PC-9 (cell line): ENCODE measurements around the gene GPM6B. TPM values are rescaled to one million over a fixed set of nuclear protein-coding genes. Genes with fewer than 3 reads are reported as not detected.
"Not testable (repeated sequence)": the region's sequence is repeated elsewhere in the genome, so short reads cannot be mapped to it uniquely, and the experiment has no call there.

Experiments
- BruUV-seq: library from RNA; stranded (reverse); fragments of 400-500 nt; replicated peaks from 2 replicates; lab custom pipeline; 2021; lab: Mats Ljungman, UMichigan
- CTCF ChIA-PET: fragments of 300-600 bp; sonication (Branson Sonifier 250); formaldehyde crosslinking; loops from one replicate; lab custom pipeline; 2022; ENCODE audit warnings: antibody characterized with exemption; lab: Charles Lee
- POLR2A ChIA-PET: fragments of 300-600 bp; sonication (Branson Sonifier 250); formaldehyde crosslinking; loops from one replicate; lab custom pipeline; 2022; ENCODE audit warnings: antibody characterized with exemption; ENCODE audit not compliant: unreplicated experiment; lab: Charles Lee
- DNase-seq, 2 experiments: peaks; one replicate each; pipeline versions ENCODE4 v3.0.0 to v3.0.0-alpha.2; 2015 to 2022; ENCODE audit warnings: mixed read lengths in 1 of 2
- H2AFZ ChIP-seq: fragments of 200-600 bp; sonication (generic); 2 replicates; pipeline ENCODE4 v1.8.1; 2017; ENCODE audit warnings: antibody characterized with exemption
- H3F3A ChIP-seq: fragments of 200-600 bp; sonication (generic); 2 replicates; pipeline ENCODE4 v1.8.1; 2017; ENCODE audit warnings: antibody characterized with exemption, mild to moderate bottlenecking, low read depth; ENCODE audit not compliant: insufficient read depth
- H3K27ac ChIP-seq: fragments of 200-600 bp; sonication (generic); 2 replicates; pipeline ENCODE4 v1.6.1; 2016; ENCODE audit warnings: mixed run types
- H3K27me3 ChIP-seq: fragments of 200-600 bp; sonication (generic); 2 replicates; pipeline ENCODE4 v1.6.1; 2016; ENCODE audit warnings: low read depth, mixed run types; ENCODE audit not compliant: insufficient read depth
- H3K36me3 ChIP-seq: fragments of 200-600 bp; sonication (generic); 2 replicates; pipeline ENCODE4 v1.6.1; 2016; ENCODE audit warnings: low read depth, mixed run types
- H3K4me1 ChIP-seq: fragments of 200-600 bp; sonication (generic); replicated peaks from 2 replicates; pipeline ENCODE4 v1.6.1; 2016; ENCODE audit warnings: mixed run types; ENCODE audit not compliant: insufficient read depth
- H3K4me2 ChIP-seq: fragments of 200-600 bp; sonication (generic); 2 replicates; pipeline ENCODE4 v1.6.1; 2017; ENCODE audit warnings: mixed run types
- H3K4me3 ChIP-seq: fragments of 200-600 bp; sonication (generic); 2 replicates; pipeline ENCODE4 v1.6.1; 2016; ENCODE audit warnings: mixed run types
- H3K79me2 ChIP-seq: fragments of 200-600 bp; sonication (generic); 2 replicates; pipeline ENCODE4 v1.6.1; 2017; ENCODE audit warnings: low read depth, mixed run types
- H3K9me2 ChIP-seq: fragments of 200-600 bp; sonication (generic); 2 replicates; pipeline ENCODE4 v1.8.1; 2017; ENCODE audit warnings: mild to moderate bottlenecking; ENCODE audit not compliant: insufficient read depth
- H3K9me3 ChIP-seq: fragments of 200-600 bp; sonication (generic); 2 replicates; pipeline ENCODE4 v1.8.1; 2016; ENCODE audit warnings: low read depth; ENCODE audit not compliant: insufficient read depth
- H4K20me1 ChIP-seq: fragments of 200-600 bp; sonication (generic); 2 replicates; pipeline ENCODE4 v1.8.1; 2017; ENCODE audit not compliant: insufficient read depth
- EZH2 ChIP-seq: fragments of 200-600 bp; sonication (generic); IDR thresholded peaks from 2 replicates; pipeline ENCODE4 v1.8.0; 2017; ENCODE audit warnings: antibody characterized with exemption, low read depth
- intact Hi-C: fragments of 100-400 bp; cut with micrococcal nuclease; formaldehyde crosslinking; loops from one replicate; pipeline ENCODE4 v1.10.0; 2022; ENCODE audit not compliant: unreplicated experiment
- total RNA-seq: library from RNA; stranded (reverse); gene quantifications from 2 replicates; pipeline ENCODE4 v1.2.3, GENCODE V29; 2021
- TF ChIP-seq, protein P1 (sequence below): fragments of 200-600 bp; sonication (generic); conservative IDR thresholded peaks from 2 replicates; pipeline ENCODE4 v1.6.1; 2017; ENCODE audit warnings: mixed run types, antibody characterized with exemption, mild to moderate bottlenecking, moderate library complexity

The GPM6B gene
- total RNA-seq, 1 experiment from 2014 or later = not detected

DNA sequence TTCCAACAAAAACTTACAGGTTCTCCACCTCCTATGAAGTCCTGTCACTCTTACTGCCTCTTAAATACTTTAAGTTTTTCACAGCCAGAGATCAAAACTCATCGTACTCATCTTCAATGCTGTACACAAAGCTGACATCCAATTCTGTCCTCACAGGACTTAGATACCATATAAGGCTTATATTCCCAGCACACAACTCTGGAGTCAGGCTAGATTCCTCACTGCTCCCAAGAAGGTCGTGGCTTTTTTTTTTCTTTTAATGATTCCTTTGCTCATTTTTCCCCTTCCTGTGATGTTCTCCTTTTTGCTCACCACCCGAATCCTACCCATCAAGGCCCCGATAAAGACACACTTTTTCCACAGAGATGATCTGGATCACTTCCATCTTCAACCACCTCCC is 83.4 kb downstream of the GPM6B start:
- peak overlapping the region; percentile 96 for H3K27ac ChIP-seq
- no peaks in the 10 kb centered on the region for H3K27me3 ChIP-seq
- no peak for TF ChIP-seq EZH2
- TF ChIP-seq, protein P1, sequence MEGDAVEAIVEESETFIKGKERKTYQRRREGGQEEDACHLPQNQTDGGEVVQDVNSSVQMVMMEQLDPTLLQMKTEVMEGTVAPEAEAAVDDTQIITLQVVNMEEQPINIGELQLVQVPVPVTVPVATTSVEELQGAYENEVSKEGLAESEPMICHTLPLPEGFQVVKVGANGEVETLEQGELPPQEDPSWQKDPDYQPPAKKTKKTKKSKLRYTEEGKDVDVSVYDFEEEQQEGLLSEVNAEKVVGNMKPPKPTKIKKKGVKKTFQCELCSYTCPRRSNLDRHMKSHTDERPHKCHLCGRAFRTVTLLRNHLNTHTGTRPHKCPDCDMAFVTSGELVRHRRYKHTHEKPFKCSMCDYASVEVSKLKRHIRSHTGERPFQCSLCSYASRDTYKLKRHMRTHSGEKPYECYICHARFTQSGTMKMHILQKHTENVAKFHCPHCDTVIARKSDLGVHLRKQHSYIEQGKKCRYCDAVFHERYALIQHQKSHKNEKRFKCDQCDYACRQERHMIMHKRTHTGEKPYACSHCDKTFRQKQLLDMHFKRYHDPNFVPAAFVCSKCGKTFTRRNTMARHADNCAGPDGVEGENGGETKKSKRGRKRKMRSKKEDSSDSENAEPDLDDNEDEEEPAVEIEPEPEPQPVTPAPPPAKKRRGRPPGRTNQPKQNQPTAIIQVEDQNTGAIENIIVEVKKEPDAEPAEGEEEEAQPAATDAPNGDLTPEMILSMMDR = no peak
- H2AFZ ChIP-seq = no peak overlapping the region
- H3K36me3 ChIP-seq = peaks cover 7% of the 10 kb centered on the region; the same call in 1 of the 2 replicates
- no peak for DNase-seq
- ChIA-PET CTCF (no interaction called here), POLR2A (no interaction called here)
- peaks cover 75% of the 10 kb centered on the region for H3K79me2 ChIP-seq
- H3K9me2 ChIP-seq = no peaks in the 10 kb centered on the region
- no peaks in the 10 kb centered on the region for H3K9me3 ChIP-seq
- BruUV-seq = no TSS peak
- intact Hi-C loops = no loop called here
- no peaks in the 10 kb centered on the region for H4K20me1 ChIP-seq
- H3K4me3 ChIP-seq = peak overlapping the region; percentile 99
- peaks cover 15% of the 10 kb centered on the region; the same call in 1 of the 2 replicates for H3K4me1 ChIP-seq
- peak overlapping the region; percentile 97 for H3K4me2 ChIP-seq
- H3F3A ChIP-seq = peaks cover 11% of the 10 kb centered on the region; the same call in 1 of the 2 replicates

DNA sequence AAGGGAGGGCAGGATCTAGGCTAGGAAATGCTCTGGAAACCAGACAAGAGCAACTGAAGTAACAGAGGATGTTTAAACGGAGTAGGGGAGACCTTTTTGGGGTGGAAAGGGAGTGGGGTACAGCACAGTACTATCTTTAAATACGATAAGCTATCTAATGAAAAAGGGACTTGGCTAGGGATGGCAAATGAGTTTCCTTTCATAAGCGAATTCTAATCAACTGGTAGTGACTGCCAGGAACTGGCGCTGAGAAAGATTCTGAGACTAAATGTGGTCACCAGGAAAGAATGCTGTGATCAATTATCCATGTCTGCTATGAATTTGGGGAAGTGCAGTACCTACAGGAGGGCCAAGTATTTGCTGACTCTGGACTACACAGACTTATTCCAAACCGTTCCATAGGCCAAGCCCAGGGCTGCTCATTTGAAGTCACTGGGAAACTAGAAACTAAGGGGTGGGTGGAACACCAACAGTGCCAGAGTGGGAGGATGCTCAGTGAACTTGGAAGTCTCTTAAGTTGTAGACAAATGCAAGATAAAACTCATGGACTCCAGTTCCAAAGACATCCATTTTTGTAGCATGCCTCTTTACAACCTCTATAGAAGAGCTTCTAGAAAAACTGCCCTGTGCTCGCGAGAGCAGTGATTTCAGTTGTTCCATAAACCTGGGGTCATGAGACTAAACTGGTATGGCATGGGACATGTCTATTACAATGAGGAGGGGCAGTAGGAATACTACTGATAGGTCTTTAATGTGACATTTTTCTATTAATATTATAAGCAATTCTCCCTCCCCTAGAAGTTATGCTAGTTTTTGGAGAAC is 84.4 kb downstream of the GPM6B start:
- no TSS peak for BruUV-seq
- H3K9me2 ChIP-seq = no peaks in the 10 kb centered on the region
- H3K79me2 ChIP-seq = peaks cover 81% of the 10 kb centered on the region
- H4K20me1 ChIP-seq = no peaks in the 10 kb centered on the region
- H2AFZ ChIP-seq = no peak overlapping the region
- peaks cover 7% of the 10 kb centered on the region; the same call in 1 of the 2 replicates for H3K36me3 ChIP-seq
- ChIA-PET POLR2A (no interaction called here), CTCF (no interaction called here)
- peak overlapping the region; percentile 97 for H3K4me2 ChIP-seq
- peaks cover 15% of the 10 kb centered on the region; the same call in 1 of the 2 replicates for H3K4me1 ChIP-seq
- peaks cover 11% of the 10 kb centered on the region; the same call in 1 of the 2 replicates for H3F3A ChIP-seq
- H3K27ac ChIP-seq = no peak overlapping the region
- no peaks in the 10 kb centered on the region for H3K9me3 ChIP-seq
- TF ChIP-seq EZH2 = no peak
- TF ChIP-seq, protein P1 = no peak
- no peak overlapping the region; the same call in 1 of the 2 replicates for H3K4me3 ChIP-seq
- intact Hi-C loops = no loop called here
- no peak for DNase-seq
- H3K27me3 ChIP-seq = no peaks in the 10 kb centered on the region

DNA sequence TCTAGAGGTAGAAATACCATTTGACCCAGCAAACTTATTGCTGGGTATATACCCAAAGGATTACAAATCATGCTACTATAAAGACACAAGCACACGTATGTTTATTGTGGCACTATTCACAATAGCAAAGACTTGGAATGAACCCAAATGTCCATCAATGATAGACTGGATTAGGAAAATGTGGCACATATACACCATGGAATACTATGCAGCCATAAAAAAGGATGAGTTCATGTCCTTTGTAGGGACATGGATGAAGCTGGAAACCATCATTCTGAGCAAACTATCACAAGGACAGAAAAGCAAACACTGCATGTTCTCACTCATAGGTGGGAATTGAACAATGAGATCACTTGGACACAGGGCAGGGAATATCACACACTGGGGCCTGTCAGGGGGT is 86.4 kb downstream of the GPM6B start:
- intact Hi-C loops, BruUV-seq, H3K27ac ChIP-seq: not testable (repeated sequence)

DNA sequence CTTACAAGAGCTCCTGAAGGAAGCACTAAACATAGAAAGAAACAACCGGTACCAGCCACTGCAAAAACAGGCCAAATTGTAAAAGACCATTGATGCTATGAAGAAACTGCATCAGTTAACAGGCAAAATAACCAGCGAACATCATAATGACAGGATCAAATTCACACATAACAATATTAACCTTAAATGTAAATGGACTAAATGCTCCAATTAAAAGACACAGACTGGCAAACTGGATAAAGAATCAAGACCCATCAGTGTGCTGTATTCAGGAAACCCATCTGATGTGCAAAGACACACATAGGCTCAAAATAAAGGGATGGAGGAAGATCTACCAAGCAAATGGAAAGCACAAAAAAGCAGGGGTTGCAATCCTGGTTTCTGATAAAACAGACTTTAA is 90.3 kb downstream of the GPM6B start:
- POLR2A ChIA-PET, CTCF ChIA-PET, H3K4me1 ChIP-seq, H4K20me1 ChIP-seq, H2AFZ ChIP-seq, H3K9me2 ChIP-seq, H3K27me3 ChIP-seq, DNase-seq, H3K27ac ChIP-seq, H3F3A ChIP-seq, intact Hi-C loops, BruUV-seq, H3K36me3 ChIP-seq, H3K4me2 ChIP-seq, H3K4me3 ChIP-seq, H3K9me3 ChIP-seq: not testable (repeated sequence)
- H3K79me2 ChIP-seq = peaks cover 55% of the 10 kb centered on the region

More for the DNA sequence above, 86.4 kb downstream of the GPM6B start:
- H3K4me2 ChIP-seq, POLR2A ChIA-PET, H3K9me3 ChIP-seq, H3K4me3 ChIP-seq, CTCF ChIA-PET, H3K4me1 ChIP-seq, DNase-seq, H2AFZ ChIP-seq, H3K27me3 ChIP-seq, H3F3A ChIP-seq, H3K36me3 ChIP-seq, H4K20me1 ChIP-seq, H3K9me2 ChIP-seq: not testable (repeated sequence)
- H3K79me2 ChIP-seq = peaks cover 75% of the 10 kb centered on the region

DNA sequence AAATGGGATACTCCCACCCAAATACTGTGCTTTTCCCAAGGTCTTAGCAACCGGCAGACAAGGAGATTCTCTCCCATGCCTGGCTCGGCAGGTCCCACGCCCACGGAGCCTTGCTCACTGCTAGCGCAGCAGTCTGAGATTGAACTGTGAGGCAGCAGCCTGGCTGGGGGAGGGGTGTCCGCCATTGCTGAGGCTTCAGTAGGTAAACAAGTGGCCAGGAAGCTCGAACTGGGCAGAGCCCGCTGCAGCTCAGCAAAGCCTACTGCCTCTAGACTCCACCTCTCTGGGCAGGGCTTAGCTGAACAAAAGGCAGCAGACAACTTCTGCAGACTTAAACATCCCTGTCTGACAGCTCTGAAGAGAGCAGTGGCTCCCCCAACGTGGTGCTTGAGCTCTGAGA is 92.0 kb downstream of the GPM6B start:
- H3K4me3 ChIP-seq, POLR2A ChIA-PET, CTCF ChIA-PET, H3F3A ChIP-seq, H3K9me2 ChIP-seq, H3K36me3 ChIP-seq, H3K4me2 ChIP-seq, H3K9me3 ChIP-seq, intact Hi-C loops, H2AFZ ChIP-seq, H3K27ac ChIP-seq, BruUV-seq, DNase-seq, H3K27me3 ChIP-seq, H4K20me1 ChIP-seq: not testable (repeated sequence)
- peaks cover 15% of the 10 kb centered on the region for H3K4me1 ChIP-seq
- H3K79me2 ChIP-seq = peaks cover 57% of the 10 kb centered on the region
